Measurements from ENCODE around the gene GPR146.
"Not testable (repeated sequence)": the region's sequence is repeated elsewhere in the genome, so short reads cannot be mapped to it uniquely, and the experiment has no call there.

GPR146 gene, protein sequence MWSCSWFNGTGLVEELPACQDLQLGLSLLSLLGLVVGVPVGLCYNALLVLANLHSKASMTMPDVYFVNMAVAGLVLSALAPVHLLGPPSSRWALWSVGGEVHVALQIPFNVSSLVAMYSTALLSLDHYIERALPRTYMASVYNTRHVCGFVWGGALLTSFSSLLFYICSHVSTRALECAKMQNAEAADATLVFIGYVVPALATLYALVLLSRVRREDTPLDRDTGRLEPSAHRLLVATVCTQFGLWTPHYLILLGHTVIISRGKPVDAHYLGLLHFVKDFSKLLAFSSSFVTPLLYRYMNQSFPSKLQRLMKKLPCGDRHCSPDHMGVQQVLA

DNA sequence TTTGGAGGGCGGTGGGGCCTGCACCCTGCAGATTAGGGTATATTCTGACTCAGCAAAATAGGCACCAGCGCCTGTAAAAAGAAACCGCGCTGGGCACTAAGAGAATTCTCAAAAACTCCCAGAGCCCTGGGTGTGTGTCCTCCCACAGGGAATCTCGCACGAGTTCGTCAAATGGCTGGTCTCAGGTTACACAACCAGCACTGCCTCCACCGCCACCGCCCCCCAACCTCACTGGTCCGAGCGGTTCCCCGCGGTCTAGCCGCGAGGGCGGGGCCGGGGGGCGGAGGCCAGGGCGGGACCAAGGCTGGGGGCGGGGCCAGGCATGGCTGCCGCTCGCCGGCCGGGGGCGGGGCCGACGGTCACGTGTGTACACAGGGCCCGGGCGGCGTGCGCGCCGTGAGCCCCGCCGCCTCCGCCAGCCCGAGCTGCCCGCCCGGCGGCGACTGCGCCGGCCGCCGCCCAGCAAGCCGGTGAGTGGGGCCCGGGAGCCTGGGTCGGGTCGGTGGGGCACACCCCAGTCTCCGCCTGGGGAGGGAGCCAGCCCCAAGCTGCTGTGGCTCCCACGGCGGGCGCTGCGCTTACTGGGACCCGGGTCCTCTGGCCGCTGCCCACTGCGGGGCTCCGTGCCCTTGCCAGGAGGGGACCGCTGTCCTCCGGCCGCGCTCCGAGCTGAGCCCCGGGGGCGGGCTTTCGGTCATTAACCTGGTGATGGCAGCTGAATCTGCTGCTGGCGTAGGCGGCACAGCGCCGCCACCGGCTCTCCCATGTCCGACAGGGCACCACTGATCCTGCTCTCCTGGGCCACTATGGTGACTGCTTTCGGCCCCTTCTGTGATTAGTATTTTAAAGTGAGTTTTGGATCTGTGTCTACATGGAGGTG lies at the start of gene GPR146:
Gene GPR146 (plus strand): TSS at position 358 of the 880 bp plus-strand sequence. CDS start 12,970 bp downstream, outside the sequence.
- no peaks in the 10 kb centered on the region for H3K27me3 ChIP-seq (ENCODE audit: control insufficient read depth in 1 of 2, insufficient read depth in 2 of 2, low read length in 2 of 2)
- H3K9me3 ChIP-seq (ENCODE audit: low read length): no peaks in the 10 kb centered on the region
- peaks cover 27% of the 10 kb centered on the region for H3K4me1 ChIP-seq (ENCODE audit: insufficient read depth, low read length)

DNA sequence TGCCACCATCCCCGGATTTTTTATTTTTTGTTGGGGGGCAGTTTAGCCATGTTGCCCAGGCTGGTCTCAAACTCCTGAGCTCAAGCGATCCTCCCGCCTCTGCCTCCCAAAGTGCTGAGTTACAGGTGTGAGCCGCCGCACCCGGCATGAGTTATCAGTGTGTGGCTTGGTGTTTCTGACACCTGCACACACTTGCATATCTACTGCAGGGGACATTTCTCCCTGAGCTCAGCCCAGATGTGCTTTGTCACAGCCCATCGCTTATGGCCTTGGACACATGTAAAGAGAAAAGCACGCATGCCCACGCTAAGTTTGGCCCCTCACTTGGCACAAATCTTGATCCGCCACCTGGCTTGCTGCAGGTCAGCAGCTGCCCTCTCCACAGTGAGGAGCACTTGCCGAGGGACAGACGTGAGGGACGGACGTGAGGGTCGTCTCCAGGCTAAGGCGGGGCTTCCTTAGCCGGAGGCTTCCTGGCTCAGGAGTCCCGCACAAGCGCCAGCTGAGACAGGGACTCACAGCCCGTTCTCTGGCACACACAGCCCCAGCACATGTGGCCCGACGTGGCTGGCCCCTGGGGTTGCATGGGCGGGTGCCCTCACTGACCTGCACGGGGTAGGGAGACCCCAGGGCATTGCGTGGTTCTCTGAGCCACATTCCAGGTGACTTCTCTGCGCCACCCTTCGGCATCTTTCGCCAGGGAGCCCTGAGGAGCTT lies 49.6 kb upstream of the GPR146 start:
- no peaks in the 10 kb centered on the region for H3K27me3 ChIP-seq (ENCODE audit: control insufficient read depth in 1 of 2, insufficient read depth in 2 of 2, low read length in 2 of 2)
- no peak overlapping the region for H3K4me3 ChIP-seq (ENCODE audit: low read depth in 1 of 2, low read length in 2 of 2)
- H3K9ac ChIP-seq (ENCODE audit: low read length): no peak overlapping the region
- peaks cover 10% of the 10 kb centered on the region for H3K36me3 ChIP-seq (ENCODE audit: insufficient read depth, low read length)
- H3K4me1 ChIP-seq (ENCODE audit: insufficient read depth, low read length): peaks cover 10% of the 10 kb centered on the region
- H3K9me3 ChIP-seq (ENCODE audit: low read length): no peaks in the 10 kb centered on the region
- no peak overlapping the region for H3K27ac ChIP-seq (ENCODE audit: low read depth, low read length)

More for the DNA sequence above, at the start of gene GPR146:
- Histone ChIP-seq H3K4me3 (ENCODE audit: low read depth in 1 of 2, low read length in 2 of 2) (peak within 1 kb of the TSS; percentile 51 to 62), H3K9ac (ENCODE audit: low read length) (peak within 1 kb of the TSS; percentile 47), H3K36me3 (ENCODE audit: insufficient read depth, low read length) (no peaks in the 10 kb centered on the region), H3K27ac (ENCODE audit: low read depth, low read length) (peak within 1 kb of the TSS; percentile 89)

DNA sequence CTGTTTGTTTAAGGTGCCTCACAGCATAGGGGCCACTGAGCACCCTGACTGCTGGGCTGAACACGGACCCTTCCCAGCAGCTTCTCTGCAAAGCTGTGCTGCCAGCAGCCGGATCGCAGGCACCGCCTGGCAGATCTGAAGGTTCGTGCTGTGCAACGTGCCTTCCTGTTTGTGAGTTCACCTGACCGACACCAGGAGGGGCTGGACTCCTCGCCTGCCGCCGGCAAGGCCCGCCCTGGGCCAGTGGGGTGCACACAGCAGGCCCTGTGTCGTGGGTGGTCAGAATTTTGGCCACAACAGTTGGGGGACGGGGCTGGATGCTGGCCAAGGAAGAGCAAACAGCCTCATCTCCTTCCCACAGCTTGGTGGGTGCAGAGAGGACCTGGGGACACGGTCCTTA lies 48.8 kb upstream of the GPR146 start:
- Histone ChIP-seq H3K9me3 (ENCODE audit: low read length) (no peaks in the 10 kb centered on the region), H3K27ac (ENCODE audit: low read depth, low read length) (no peak overlapping the region), H3K4me3 (ENCODE audit: low read depth in 1 of 2, low read length in 2 of 2) (no peak overlapping the region), H3K4me1 (ENCODE audit: insufficient read depth, low read length) (peaks cover 10% of the 10 kb centered on the region), H3K9ac (ENCODE audit: low read length) (no peak overlapping the region), H3K27me3 (ENCODE audit: control insufficient read depth in 1 of 2, insufficient read depth in 2 of 2, low read length in 2 of 2) (no peaks in the 10 kb centered on the region), H3K36me3 (ENCODE audit: insufficient read depth, low read length) (peaks cover 10% of the 10 kb centered on the region)

DNA sequence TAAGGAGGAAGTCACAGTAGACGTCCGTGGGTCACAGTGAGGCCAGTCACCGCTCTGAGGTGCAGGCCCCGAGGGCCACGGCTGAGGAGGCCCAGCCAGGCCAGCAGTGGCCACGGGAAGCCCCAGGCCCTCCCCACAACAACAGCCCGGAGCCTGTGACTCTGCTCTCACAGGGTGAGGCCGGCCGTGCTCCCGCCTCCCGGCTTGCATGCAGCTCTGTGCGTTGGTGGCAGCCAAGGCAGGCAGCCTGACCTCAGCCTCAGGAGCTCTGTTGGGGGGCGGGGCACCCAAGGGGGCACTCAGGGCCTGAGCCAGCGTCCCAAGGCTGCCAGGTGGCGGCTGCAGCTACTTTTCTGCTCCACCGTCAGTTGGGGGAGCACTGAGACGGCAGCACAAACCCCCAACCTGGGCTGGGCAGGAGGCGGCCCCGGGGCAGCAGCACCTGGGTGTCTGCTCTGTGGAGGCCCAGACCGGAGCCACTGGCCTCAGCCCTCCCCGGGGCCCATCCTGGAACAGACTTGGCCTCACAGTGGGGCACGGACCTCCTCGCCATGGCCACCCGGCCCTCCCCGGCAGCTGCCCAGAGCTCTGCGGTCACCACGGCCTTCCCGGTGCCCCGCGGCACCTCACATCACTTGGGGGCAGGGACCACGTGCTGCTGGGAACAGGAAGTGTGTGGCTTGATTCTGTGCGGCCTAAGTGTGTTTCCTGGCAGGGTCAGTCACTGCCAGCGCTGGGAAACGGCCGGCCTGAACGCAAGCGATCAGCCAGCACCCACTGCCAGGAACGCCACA lies 48.1 kb upstream of the GPR146 start:
- Histone ChIP-seq H3K9ac (ENCODE audit: low read length) (no peak overlapping the region), H3K4me1 (ENCODE audit: insufficient read depth, low read length) (peaks cover 10% of the 10 kb centered on the region), H3K4me3 (ENCODE audit: low read depth in 1 of 2, low read length in 2 of 2) (no peak overlapping the region), H3K36me3 (ENCODE audit: insufficient read depth, low read length) (peaks cover 10% of the 10 kb centered on the region), H3K27ac (ENCODE audit: low read depth, low read length) (no peak overlapping the region), H3K27me3 (ENCODE audit: control insufficient read depth in 1 of 2, insufficient read depth in 2 of 2, low read length in 2 of 2) (no peaks in the 10 kb centered on the region), H3K9me3 (ENCODE audit: low read length) (no peaks in the 10 kb centered on the region)

DNA sequence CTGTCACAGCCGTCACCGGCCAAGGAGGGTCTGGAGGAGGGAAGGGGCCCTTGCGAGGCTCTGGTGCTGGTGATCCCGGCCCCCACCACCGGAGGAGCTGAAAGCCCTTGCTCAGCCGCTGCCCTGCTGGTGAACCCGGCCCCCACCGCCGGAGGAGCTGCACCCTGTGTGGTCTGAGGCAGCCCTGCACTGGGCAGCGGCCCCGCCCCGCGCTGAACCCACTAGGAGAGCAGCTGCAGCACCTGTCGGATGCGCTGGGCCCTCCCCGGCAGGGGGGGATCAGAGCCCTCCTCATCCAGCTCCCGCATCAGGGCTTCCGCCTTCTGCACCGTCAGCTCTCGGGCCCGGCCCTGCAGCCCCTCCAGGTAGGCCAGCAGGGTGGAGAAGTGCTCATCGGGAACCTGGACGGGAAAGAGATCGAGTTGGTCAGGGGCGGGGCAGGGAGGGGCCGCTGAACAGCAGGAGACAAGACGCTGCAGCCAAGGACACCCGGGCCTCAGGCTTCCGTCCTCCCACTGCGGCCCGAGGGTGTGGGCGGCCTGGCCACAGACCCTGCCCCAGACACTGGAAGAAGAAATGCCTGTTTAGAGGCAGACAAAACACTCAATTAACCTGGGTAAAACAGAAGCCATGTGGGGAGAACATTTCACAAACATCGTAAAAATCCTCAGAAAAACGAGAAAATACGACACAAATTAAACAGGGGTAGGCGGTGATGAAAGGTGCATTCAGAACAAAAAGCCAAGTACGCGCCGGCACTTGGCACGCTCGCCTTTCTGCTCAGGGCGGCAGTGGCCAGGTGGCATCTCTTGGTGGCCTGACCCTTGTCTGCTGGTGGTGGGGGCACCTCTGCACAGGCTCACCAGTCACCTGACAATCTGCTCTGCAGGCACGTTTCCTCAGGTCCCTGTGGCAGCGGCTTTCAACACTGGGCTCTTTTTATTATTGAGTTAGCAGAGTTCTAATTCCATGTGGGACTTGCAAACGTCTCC lies 46.6 kb upstream of the GPR146 start:
- Histone ChIP-seq H3K9ac (ENCODE audit: low read length) (no peak overlapping the region), H3K36me3 (ENCODE audit: insufficient read depth, low read length) (peaks cover 10% of the 10 kb centered on the region), H3K4me3 (ENCODE audit: low read depth in 1 of 2, low read length in 2 of 2) (no peak overlapping the region), H3K4me1 (ENCODE audit: insufficient read depth, low read length) (peaks cover 9% of the 10 kb centered on the region), H3K27me3 (ENCODE audit: control insufficient read depth in 1 of 2, insufficient read depth in 2 of 2, low read length in 2 of 2) (no peaks in the 10 kb centered on the region), H3K27ac (ENCODE audit: low read depth, low read length) (no peak overlapping the region), H3K9me3 (ENCODE audit: low read length) (no peaks in the 10 kb centered on the region)

DNA sequence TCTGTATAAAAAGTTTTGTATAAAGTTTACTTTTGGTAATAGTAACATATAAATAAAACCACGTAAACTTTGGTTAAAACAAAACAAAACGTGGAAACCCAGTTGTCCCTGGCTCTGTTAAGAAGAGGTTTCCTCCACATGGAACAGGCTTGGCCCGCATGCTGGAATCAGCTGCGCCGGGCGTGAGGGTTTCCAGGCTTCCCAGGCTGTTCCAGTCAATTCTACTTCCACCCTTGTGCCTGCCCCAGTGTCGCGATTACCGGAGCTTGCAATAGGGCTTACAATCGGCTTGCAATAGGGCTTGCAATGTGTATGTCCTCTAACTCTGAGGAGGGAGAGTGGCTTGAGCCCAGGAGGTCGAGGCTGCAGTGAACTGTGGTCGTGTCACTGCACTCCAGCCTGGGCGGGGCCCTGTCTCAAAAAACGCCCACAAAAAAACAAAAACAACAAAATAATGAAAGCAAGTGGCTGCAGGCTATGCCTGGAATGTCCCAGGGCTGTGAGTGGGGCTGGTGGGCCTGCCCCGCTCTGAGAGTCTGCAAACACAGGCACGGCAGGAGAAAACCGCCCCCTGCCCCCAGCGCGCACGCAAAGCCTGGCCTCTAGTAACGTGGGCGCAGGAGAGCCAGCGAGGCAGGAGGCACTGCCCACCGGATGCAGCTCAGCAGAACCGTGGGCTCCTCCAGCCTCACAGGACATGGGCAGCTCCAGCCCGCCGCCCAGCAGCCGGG lies 45.0 kb upstream of the GPR146 start:
- Histone ChIP-seq H3K27me3 (ENCODE audit: control insufficient read depth in 1 of 2, insufficient read depth in 2 of 2, low read length in 2 of 2) (no peaks in the 10 kb centered on the region), H3K9me3 (ENCODE audit: low read length) (no peaks in the 10 kb centered on the region), H3K4me3 (ENCODE audit: low read depth in 1 of 2, low read length in 2 of 2) (no peak overlapping the region), H3K36me3 (ENCODE audit: insufficient read depth, low read length) (peaks cover 10% of the 10 kb centered on the region), H3K27ac (ENCODE audit: low read depth, low read length) (no peak overlapping the region), H3K4me1 (ENCODE audit: insufficient read depth, low read length) (no peaks in the 10 kb centered on the region), H3K9ac (ENCODE audit: low read length) (no peak overlapping the region)

DNA sequence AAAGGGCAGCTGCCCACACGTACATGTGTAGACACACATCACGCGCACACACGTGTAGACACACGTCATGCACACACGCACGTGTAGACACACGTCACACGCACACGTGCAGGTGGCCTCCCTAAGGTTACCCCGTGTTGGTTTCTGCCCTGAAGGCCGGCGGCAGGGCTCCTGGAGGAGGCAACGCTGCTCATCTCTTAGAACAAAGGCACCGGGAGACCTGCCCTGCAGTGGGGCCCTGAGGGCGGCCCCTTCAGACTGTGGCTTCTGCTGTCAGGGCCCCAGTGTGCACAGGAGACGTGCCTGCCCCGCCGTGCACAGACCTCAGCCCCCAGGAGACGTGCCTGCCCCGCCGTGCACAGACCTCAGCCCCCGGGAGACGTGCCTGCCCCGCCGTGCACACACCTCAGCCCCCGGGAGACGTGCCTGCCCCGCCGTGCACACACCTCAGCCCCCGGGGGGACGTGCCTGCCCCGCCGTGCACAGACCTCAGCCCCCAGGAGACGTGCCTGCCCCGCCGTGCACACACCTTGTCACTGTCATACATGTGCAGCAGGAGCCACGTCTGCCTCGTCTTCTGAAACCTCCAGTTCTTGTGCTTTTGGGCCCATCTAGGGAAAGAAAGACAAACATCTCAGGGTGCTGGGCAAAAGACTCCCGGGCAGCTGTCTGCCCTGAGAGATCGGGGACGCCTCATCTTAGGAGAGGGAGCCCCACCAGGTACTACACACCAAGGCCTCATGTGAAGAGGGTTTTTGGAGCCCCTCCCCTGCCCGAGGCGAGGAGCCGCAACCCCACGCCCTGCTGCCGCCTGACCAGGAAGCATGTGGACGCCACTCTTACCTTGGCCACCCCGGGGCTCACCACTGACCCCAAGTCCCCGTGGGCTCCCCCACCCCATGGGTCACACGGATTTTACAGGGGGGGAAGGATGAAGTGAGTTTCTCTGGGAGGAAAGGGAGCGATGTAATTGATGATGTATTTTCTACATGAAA lies 44.1 kb upstream of the GPR146 start:
- peaks cover 10% of the 10 kb centered on the region for H3K36me3 ChIP-seq (ENCODE audit: insufficient read depth, low read length)
- H3K9ac ChIP-seq (ENCODE audit: low read length): no peak overlapping the region
- H3K9me3 ChIP-seq (ENCODE audit: low read length): no peaks in the 10 kb centered on the region
- no peaks in the 10 kb centered on the region for H3K4me1 ChIP-seq (ENCODE audit: insufficient read depth, low read length)
- H3K27ac ChIP-seq (ENCODE audit: low read depth, low read length): no peak overlapping the region
- H3K4me3 ChIP-seq (ENCODE audit: low read depth in 1 of 2, low read length in 2 of 2): no peak overlapping the region
- H3K27me3 ChIP-seq (ENCODE audit: control insufficient read depth in 1 of 2, insufficient read depth in 2 of 2, low read length in 2 of 2): no peaks in the 10 kb centered on the region

DNA sequence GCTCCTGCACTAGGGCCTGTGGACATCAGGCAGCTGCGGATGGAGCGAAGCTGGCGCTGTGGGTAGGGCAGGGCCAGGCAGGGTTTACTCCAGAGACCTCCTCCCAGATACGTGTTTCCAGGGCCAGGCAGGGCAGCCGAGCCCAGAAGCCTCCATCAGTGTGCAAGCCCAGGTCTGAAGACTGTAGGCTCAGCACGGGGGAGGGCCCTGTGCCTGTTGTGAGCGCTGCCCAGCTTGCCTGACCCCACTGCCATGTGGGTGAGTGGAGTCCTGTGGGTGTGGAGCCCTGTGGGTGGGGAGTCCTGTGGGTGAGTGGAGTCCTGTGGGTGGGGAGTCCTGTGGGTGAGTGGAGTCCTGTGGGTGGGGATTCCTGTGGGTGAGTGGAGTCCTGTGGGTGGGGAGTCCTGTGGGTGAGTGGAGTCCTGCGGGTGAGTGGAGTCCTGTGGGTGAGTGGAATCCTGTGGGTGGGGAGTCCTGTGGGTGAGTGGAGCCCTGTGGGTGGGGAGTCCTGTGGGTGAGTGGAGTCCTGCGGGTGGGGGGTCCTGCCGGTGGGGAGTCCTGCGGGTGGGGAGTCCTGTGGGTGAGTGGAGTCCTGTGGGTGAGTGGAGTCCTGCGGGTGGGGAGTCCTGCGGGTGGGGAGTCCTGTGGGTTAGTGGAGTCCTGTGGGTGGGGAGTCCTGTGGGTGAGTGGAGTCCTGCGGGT lies 43.1 kb upstream of the GPR146 start:
- not testable (repeated sequence) for H3K9me3 ChIP-seq (ENCODE audit: low read length); H3K27me3 ChIP-seq (ENCODE audit: control insufficient read depth in 1 of 2, insufficient read depth in 2 of 2, low read length in 2 of 2); H3K27ac ChIP-seq (ENCODE audit: low read depth, low read length); H3K4me3 ChIP-seq (ENCODE audit: low read depth in 1 of 2, low read length in 2 of 2); H3K4me1 ChIP-seq (ENCODE audit: insufficient read depth, low read length); H3K36me3 ChIP-seq (ENCODE audit: insufficient read depth, low read length); H3K9ac ChIP-seq (ENCODE audit: low read length)
